MM.1S (cell line): ENCODE measurements around the gene GUCD1.

Source experiments
- CTCF ChIP-seq: fragments of 300-600 bp; sonication (generic); IDR thresholded peaks from 2 replicates; pipeline ENCODE4 v1.5.1; 2016; ENCODE audit warnings: antibody characterized with exemption, low read length, mixed read lengths
- EZH2 ChIP-seq: fragments of 300-600 bp; sonication (generic); optimal IDR thresholded peaks from 2 replicates; pipeline ENCODE3; 2017; ENCODE audit warnings: low read depth, mild to moderate bottlenecking, antibody characterized with exemption, low read length, mixed read lengths
- EZH2phosphoT487 ChIP-seq: fragments of 300-600 bp; sonication (generic); IDR thresholded peaks from 2 replicates; pipeline ENCODE4 v1.6.1; 2018; ENCODE audit warnings: antibody characterized with exemption, low read length

GRCh38 chr22:24497841-24498258 is 57.1 kb downstream of the GUCD1 start:
- TF ChIP-seq CTCF (no peak), EZH2phosphoT487 (no peak), EZH2 (no peak)
